Lung (tissue), 12 donors: ENCODE data around the gene HNRNPAB. TPM values are rescaled to one million over a fixed set of nuclear protein-coding genes. Genes with fewer than 3 reads are reported as not detected.

Source experiments
- ATAC-seq: fragments of 200-7000 bp; cut with Tn5 transposase; one replicate; pipeline ENCODE4 v1.9.1; 2020; ENCODE audit warnings: moderate number of reproducible peaks; ENCODE audit not compliant: insufficient read depth, low FRiP score
- DNase-seq, 3 donors: peaks; one replicate each; pipeline ENCODE4 v3.0.0-alpha.2; 2013 to 2017
- H3K27ac ChIP-seq, 2 donors: one replicate each; pipeline ENCODE4 v1.5.1; 2013; ENCODE audit warnings: mild to moderate bottlenecking in 2 of 2, moderate library complexity in 2 of 2, control low read depth in 1 of 2, inconsistent platforms in 1 of 2, low read depth in 1 of 2, low read length in 1 of 2
- H3K27me3 ChIP-seq, 3 donors: one replicate each; pipeline ENCODE4 v1.5.1; 2013; ENCODE audit warnings: low read length in 2 of 3; ENCODE audit not compliant: control insufficient read depth in 3 of 3, insufficient read depth in 3 of 3
- H3K36me3 ChIP-seq, 4 donors: one replicate each; pipeline ENCODE4 v1.5.1; 2013; ENCODE audit warnings: low read length in 4 of 4, mild to moderate bottlenecking in 1 of 4, moderate library complexity in 1 of 4; ENCODE audit not compliant: control insufficient read depth in 4 of 4, insufficient read depth in 4 of 4
- H3K4me1 ChIP-seq, 5 donors: one replicate each; pipeline ENCODE4 v1.5.1; 2013; ENCODE audit warnings: low read length in 5 of 5, mild to moderate bottlenecking in 2 of 5, moderate library complexity in 1 of 5; ENCODE audit not compliant: control insufficient read depth in 5 of 5, insufficient read depth in 5 of 5
- H3K4me3 ChIP-seq: one replicate; pipeline ENCODE4 v1.5.1; 2013; ENCODE audit warnings: mild to moderate bottlenecking, control low read depth, moderate library complexity
- H3K9ac ChIP-seq, 2 donors: one replicate each; pipeline ENCODE4 v1.5.1; 2013; ENCODE audit warnings: low read length in 2 of 2, control low read depth in 1 of 2; ENCODE audit not compliant: insufficient read depth in 1 of 2
- H3K9me3 ChIP-seq, 4 donors: one replicate each; pipeline ENCODE4 v1.5.1; 2013; ENCODE audit warnings: low read length in 3 of 4, mild to moderate bottlenecking in 1 of 4, moderate library complexity in 1 of 4; ENCODE audit not compliant: control insufficient read depth in 4 of 4, insufficient read depth in 3 of 4
- CTCF ChIP-seq: IDR thresholded peaks from 2 replicates; pipeline ENCODE4 v1.5.1; 2012; ENCODE audit warnings: mild to moderate bottlenecking; ENCODE audit errors: control extremely low read depth, extremely low read depth
- WGBS, 2 donors: extraction: QIAGEN DNeasy Blood & Tissue Kit; methylation state at CpG; one replicate each; pipeline ENCODE4 v1.1.7; 2013; 5-methylcytosine and 5-hydroxymethylcytosine counted together
- polyA plus RNA-seq, 2 donors: library from polyadenylated mRNA; stranded (reverse); fragments of 200-250 nt; gene quantifications; one replicate each; pipeline ENCODE4 v1.2.1, GENCODE V29; 2013
- total RNA-seq, 2 donors: library from RNA; depleted of rRNA in 1 of 2; stranded (reverse); fragments of >200 nt in 1 of 2; gene quantifications; one replicate each; pipeline ENCODE4 v1.2.1, GENCODE V29; 2014 to 2021
- donor health status: control.
- donor health status: control.
- donor health status: Bipolar disorder and iron deficiency.
- donor health status: healthy.
- donor health status: DM: yes; HTN: yes; CAD: no.

The HNRNPAB gene
- total and polyA plus RNA-seq, 4 donors, result 35.9 to 168 (median 131) TPM

GRCh38 chr5:178259623-178260536 lies 55.5 kb downstream of the HNRNPAB start:
- Histone ChIP-seq H3K27ac (no peak overlapping the region), H3K4me3 (no peak overlapping the region), H3K36me3 (no peaks in the 10 kb centered on the region), H3K9ac (no peak overlapping the region), H3K27me3 (no peaks in the 10 kb centered on the region), H3K4me1 (no peaks in the 10 kb centered on the region), H3K9me3 (no peaks in the 10 kb centered on the region)
- no peak for ATAC-seq
- no peak for DNase-seq
- no peak for TF ChIP-seq CTCF
- 72 to 79% methylated on average over 21 of the region's 21 CpGs for WGBS, 2 donors

Other genes starting within 250 kb of the HNRNPAB start
- not detected for gene PROP1, start 208.3 kb upstream of the HNRNPAB start, total RNA-seq
- not detected for gene PROP1, start 208.3 kb upstream of the HNRNPAB start, polyA plus RNA-seq
- gene N4BP3, start 91.0 kb upstream of the HNRNPAB start, total RNA-seq, result 10 to 100 TPM; 10.9 to 11.4 TPM
- gene N4BP3, start 91.0 kb upstream of the HNRNPAB start, polyA plus RNA-seq, result 1 to 10 TPM; 6.1 to 6.3 TPM
- gene RMND5B, start 73.5 kb upstream of the HNRNPAB start, total RNA-seq, result 10 to 100 TPM; 24.4 to 46.1 TPM
- 10 to 100 TPM; 33.6 to 38.7 TPM for gene RMND5B, start 73.5 kb upstream of the HNRNPAB start, polyA plus RNA-seq
- gene NHP2, start 50.6 kb upstream of the HNRNPAB start, total RNA-seq, result 100 to 1,000 TPM in 1 of 2 donors, 10 to 100 TPM in 1; 64.7 to 136 TPM
- gene NHP2, start 50.6 kb upstream of the HNRNPAB start, polyA plus RNA-seq, result 100 to 1,000 TPM; 127 to 199 TPM
- not detected for gene GMCL2, start 17.2 kb upstream of the HNRNPAB start, total RNA-seq
- gene GMCL2, start 17.2 kb upstream of the HNRNPAB start, polyA plus RNA-seq, result not detected
- 100 to 1,000 TPM in 1 of 2 donors, 10 to 100 TPM in 1; 99.6 to 100 TPM for gene PHYKPL, start 28.3 kb downstream of the HNRNPAB start, total RNA-seq
- 10 to 100 TPM; 49.7 to 52.0 TPM for gene PHYKPL, start 28.3 kb downstream of the HNRNPAB start, polyA plus RNA-seq